GM19395 (cell line): ENCODE data around the gene MYO19.
"Not testable (repeated sequence)": the region's sequence is repeated elsewhere in the genome, so short reads cannot be mapped to it uniquely, and the experiment has no call there.

Experiments
- ATAC-seq: cut with Tn5 transposase; IDR thresholded peaks from one replicate; pipeline ENCODE4 v1.9.1; 2021; ENCODE audit warnings: mild to moderate bottlenecking, moderate library complexity; ENCODE audit not compliant: unreplicated experiment

Gene MYO19

DNA sequence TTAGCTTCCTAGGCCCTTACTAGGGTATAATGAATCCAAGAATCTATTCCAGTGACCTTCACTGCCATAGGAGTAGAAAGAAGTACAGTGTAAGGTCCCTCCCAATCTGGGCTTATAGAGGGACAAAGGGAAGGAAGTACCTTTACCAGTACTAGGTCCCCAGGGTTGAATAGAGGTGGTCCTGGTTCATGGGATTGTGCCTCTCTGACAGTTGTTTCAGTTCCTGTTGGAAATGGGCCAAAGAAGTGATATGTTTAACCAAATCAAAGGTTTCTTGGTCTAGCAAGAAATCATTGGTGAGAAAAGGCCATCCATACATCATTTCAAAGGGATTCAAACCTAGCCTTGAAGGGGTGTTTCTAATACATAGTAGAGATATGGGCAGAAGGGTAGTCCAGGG is 64.2 kb downstream of the MYO19 start:
- no peak for ATAC-seq

DNA sequence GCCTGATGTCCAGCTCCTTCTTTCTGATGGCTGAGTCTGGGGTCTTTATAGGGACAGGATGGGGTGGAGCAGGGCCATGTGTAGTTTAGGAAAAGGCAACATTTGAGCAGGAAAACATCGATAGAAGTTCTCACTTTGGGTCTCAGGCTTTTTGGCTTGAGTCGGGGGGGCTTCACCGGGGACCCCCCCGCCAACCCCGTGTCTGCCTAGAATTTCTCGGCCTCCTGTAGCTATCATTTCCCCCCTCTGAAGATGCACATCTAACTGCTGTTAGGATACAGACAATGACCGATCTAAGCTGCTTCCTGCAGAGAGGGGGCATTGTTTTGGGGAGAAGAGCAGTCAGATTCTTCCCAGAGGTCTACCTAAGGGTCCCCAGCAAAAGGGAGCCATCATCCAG is 64.9 kb downstream of the MYO19 start:
- ATAC-seq = no peak

DNA sequence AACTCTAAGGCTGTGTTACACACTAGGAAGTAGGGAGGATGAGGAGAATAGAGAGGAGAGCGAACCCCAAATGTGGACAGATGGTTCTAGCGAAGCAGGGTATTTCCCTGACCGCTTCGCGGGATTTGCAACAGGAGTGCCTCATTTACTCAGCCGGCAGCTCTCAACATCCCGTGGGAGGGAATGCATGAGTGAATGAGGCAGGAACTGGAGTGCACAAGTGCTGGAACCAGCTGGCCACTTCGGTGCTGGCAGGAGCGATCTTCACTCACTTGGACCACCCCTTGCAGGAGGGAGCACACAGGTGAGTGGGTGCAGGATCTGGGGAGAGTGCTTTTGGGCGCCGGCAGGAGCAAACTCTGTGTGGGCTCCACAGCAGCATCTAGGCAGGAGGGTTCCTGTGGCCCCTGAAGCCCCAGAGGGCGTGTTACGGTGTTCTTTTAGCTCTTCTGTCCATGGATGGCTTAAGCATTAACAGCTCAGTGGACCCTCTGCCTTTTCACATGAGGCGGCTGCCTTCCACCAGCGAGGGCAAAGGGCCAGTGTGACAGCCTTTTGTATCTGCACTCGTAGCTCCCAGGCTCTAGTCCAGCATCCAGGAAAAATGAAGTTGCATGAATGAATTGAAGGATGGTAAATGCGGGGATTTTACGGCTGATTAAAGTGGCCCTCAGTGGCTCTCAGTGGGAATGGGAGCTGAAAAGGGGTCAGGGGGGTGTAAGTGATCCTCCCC is 65.6 kb downstream of the MYO19 start:
- ATAC-seq = no peak

DNA sequence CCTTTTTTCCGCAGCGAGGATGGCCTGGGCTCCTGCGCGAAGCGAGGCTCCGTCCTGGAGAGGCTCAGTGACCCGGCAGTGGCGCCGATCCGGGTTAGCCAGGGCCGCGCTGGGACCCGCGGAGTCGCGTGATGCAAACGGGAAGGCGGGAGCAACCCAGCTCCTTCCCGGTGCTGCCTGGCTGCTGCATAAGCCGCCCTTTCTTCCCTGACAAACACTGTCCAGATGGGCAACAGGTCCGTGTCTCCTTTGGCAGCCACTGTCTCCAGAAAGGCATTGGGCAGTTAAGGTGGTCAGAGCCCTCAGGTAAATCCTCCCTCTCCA is 69.9 kb downstream of the MYO19 start:
- no peak for ATAC-seq

DNA sequence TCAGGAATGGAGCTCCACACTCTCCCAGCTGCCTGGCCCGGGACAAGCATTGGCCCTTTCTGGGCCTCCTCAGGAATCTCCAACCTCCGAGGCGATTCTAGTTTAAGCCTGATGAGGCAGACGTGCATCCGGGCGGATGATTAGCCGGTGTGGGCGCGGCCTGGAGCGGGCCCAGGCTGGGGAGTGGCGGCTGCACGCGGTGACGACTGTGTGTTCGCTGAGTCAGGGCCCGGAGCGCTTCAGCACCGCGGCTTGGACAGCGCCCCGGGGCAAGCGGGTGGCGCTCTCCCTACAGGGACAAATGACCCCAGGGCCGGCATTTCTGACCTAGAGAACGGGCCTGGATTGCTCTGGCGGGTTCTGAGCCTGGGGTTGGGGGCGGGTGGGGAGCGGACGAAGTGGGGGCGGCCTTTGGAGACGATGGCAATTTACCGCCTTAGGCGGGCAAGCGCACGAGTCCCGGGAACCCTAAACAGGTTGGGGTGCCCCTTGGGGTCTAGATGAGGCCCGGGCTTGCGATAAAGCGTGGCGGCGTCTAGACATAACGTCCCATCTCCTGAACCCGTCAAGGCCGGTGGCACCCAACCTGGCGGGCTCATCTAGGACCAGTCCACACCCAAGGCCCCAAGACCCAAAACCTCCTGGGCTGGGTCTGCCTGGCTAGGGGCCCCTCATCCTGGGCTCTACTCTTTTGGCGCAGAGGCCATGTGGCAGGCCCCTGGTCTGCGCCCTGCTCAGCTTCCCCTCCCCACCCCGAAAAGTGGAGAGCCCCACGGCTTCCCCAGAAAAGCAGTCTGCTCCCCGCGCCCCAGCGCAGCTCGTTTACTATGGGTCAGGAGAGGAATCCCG is 70.5 kb downstream of the MYO19 start:
- no peak for ATAC-seq

DNA sequence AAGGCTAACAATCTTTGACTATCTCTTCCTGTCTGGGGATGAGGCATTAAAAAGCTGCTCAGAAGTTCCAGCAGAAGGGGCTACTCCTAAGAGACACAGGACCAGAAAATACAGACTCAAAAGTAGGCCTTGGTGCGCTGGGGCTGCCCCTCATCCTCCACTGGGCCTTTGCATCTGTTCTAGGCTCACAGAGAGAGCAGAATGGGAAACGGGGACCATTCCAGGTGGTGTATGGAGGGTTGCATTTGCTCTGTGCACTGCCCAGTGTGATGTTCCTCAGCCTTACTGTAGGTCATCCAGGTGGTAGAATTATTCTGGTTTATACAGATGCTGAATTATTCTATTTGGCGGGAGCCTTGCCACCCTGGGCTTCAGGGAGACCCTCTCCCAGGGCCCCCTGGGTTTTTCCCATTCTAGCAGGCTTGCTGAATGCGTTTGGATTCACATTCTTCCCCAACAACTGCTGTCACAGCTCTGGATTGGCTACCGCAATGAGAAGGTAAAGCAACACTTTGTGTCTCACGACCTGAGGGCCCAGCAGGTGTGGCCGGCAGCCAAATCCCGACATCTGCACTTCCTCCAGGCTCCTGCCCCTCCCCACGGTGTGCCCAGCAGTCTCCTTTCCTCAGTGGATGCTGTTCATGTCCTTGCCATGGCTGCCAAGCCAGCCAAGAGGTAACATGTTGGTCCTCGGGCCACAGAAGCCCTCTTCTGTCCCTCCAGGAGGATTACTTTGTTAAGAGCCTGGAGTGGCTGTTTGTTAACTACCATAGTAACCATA is 73.1 kb downstream of the MYO19 start:
- ATAC-seq = no peak

DNA sequence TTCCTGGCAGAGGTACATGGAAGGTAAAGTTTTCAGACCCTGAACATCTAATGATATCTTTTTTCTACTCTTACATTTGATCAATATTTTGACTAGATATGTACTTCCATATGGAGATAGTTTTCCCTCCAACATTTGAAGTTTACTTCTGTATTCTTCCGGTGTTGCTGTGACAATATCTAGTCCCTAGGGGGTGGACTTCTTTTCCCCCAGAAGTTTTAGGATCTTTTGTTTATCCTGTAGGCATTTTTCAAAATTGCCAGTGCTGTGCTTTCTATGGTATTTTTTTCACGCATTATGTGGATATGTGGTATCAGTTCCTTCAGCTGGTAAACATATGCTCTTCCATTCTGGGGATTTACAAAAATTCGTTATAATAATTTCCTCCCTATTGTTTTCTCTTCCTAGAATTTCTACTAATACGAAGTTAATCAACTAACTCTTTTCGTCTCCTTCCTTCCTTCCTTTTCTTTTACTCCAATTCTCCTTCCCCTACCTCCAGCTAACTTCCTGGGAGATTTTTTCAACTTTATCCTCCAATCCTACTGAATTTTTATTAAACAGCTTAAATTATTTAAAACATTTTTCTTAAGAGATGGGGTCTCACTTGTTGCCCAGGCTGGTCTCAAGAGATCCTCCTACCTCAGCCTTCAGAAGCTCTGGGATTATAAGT is 74.3 kb downstream of the MYO19 start:
- ATAC-seq = no peak

DNA sequence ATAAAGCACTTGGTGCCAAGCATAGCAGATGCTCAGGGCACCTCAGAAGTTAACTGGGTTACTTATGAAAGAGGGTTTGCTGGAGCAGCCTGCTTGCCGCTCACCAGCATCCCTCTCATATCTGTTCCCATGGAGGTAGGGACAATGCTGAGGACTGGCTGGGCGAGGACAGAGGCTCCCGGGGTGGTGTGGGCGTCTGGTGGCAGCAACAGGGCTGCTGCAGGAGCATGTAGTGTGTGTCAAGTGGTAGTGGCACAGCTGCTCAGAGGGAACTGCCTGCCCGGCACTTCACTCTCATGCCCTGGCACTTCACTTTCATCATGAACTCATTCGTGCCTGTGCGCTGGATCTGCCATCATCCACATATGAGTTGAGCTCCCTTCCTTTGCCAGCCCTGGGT is 75.1 kb downstream of the MYO19 start:
- ATAC-seq = no peak

DNA sequence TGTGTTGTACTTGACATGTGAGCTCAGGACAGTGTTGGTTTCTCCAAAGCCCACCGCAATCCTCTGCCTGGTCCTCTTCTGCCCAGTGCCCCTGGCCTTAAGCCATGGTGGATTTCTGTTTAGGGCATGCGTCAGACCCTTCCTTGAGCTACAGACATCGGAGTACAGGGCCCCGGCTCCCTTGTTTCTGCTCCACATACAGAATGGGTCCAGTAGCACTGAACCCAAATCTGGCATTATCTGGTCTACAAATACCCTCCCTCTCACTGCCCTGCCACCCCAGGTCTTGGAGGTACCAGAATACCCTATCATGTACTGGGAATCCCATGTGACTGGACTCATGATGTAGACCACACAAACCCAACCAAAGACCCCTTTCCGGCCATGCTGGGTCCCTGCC is 75.6 kb downstream of the MYO19 start:
- no peak for ATAC-seq

DNA sequence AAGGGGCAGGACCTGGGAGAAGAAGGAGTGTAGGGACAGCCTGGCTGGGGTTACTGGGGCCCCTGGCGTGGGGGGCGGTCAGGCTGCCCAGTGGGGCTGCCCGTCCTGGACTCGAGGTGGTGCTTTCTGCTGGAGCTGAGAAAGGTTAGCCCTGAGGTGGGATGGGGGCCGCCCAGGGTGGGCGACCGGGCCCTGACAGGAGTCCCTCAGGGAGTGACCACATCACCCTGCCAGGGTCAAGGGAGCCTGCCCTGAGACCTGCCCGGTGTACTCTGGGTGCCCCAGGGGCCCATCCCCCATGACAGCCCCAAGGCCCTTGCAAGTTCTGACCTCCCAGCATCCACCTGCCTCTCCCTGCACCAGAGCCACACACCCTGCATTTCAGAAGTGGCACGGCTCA is 77.0 kb downstream of the MYO19 start:
- ATAC-seq = not testable (repeated sequence)

DNA sequence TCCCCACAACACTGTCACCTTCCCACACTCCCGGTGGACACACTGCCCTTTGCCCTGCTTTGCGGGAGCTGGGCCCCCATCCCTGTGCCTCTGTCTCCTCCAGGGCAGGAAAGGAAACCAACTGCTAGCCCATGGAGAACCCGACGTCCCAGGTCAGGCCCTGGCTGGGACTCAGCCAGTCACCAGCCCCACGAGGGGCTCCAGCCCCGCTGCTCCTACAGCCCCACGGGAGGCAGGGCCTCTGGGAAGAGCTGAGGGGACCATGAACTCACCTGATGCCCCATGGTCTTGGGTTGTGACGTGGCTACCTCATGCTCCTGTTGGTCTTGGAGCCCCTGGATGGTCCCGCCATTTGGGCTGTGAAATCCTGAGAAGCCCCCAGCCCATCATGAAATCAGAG is 81.8 kb downstream of the MYO19 start:
- not testable (repeated sequence) for ATAC-seq

DNA sequence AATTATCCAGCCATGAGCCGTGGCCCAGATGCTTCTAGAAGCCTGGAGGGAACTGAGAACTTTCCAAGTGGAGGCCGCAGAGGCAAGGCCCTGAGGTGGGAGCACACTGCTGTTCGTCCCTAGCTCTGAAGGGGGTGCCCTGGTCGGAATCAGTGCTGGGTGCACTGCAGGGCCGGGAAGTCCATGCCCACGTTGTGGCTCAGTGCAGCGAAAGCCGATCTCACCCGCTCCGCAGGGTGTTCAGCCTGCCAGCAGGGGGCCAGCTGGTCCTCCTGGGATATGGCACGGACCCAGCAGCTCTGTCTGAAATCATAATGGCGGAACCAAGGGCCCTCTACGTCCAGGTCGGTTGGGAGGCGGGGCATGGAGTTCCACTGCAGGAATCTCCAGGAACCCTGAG is 84.7 kb downstream of the MYO19 start:
- not testable (repeated sequence) for ATAC-seq
